SK-N-SH treated with all-trans-retinoic acid at 6 μM for 48 hours (cell line): Measurements from ENCODE around the gene RTL1.

Experiments used
- ARNTL ChIP-seq: fragments of 450-650 bp; formaldehyde crosslinking; IDR thresholded peaks from 2 replicates; pipeline ENCODE4 v1.5.0; 2020; ENCODE audit warnings: low read depth, mild to moderate bottlenecking, moderate library complexity, borderline replicate concordance
- CSDC2 ChIP-seq: fragments of 250-450 bp; sonication (Bioruptor Pico); IDR thresholded peaks from 2 replicates; pipeline ENCODE4 v1.5.0; 2020; ENCODE audit warnings: mild to moderate bottlenecking, moderate library complexity
- ESRRG ChIP-seq: fragments of 250-450 bp; sonication (Bioruptor Pico); IDR thresholded peaks from 2 replicates; pipeline ENCODE4 v1.6.1; 2021; ENCODE audit warnings: mild to moderate bottlenecking
- ISL1 ChIP-seq: fragments of 250-450 bp; sonication (Bioruptor Pico); IDR thresholded peaks from 2 replicates; pipeline ENCODE4 v2.1.2; 2022; ENCODE audit warnings: mild to moderate bottlenecking, moderate library complexity
- PPARA ChIP-seq: fragments of 250-450 bp; sonication (Bioruptor Pico); IDR thresholded peaks from 2 replicates; pipeline ENCODE4 v1.5.0; 2020; ENCODE audit warnings: mild to moderate bottlenecking, borderline replicate concordance
- RARB ChIP-seq: fragments of 250-450 bp; sonication (Bioruptor Pico); IDR thresholded peaks from 2 replicates; pipeline ENCODE4 v1.8.0; 2021; ENCODE audit warnings: mild to moderate bottlenecking, moderate library complexity
- TOX ChIP-seq: fragments of 250-450 bp; sonication (Bioruptor Pico); IDR thresholded peaks from 2 replicates; pipeline ENCODE4 v1.8.0; 2021; ENCODE audit warnings: mild to moderate bottlenecking, moderate library complexity, borderline replicate concordance
- ZC3H10 ChIP-seq: fragments of 250-450 bp; sonication (Bioruptor Pico); IDR thresholded peaks from 2 replicates; pipeline ENCODE4 v1.5.1; 2021; ENCODE audit warnings: mild to moderate bottlenecking, moderate library complexity
- ZFP3 ChIP-seq: fragments of 250-450 bp; sonication (Bioruptor Pico); IDR thresholded peaks from 2 replicates; pipeline ENCODE4 v1.5.0; 2020; ENCODE audit warnings: mild to moderate bottlenecking, moderate library complexity
- ZNF565 ChIP-seq: fragments of 450-650 bp; formaldehyde crosslinking; conservative IDR thresholded peaks from 2 replicates; pipeline ENCODE4 v1.5.0; 2020; ENCODE audit warnings: low read depth, mild to moderate bottlenecking, moderate library complexity
- TF ChIP-seq, protein P1 (sequence below): fragments of 250-450 bp; sonication (Bioruptor Pico); IDR thresholded peaks from 2 replicates; pipeline ENCODE4 v1.8.0; 2021; ENCODE audit warnings: low read depth, mild to moderate bottlenecking, moderate library complexity, borderline replicate concordance
- TF ChIP-seq, protein P2 (sequence below): fragments of 250-450 bp; sonication (Bioruptor Pico); IDR thresholded peaks from 2 replicates; pipeline ENCODE4 v1.8.0; 2020; ENCODE audit warnings: mild to moderate bottlenecking, moderate library complexity, borderline replicate concordance
- TF ChIP-seq, protein P3 (sequence below): fragments of 250-450 bp; sonication (Bioruptor Pico); IDR thresholded peaks from 2 replicates; pipeline ENCODE4 v1.5.1; 2020; ENCODE audit warnings: low read depth, mild to moderate bottlenecking, moderate library complexity

DNA sequence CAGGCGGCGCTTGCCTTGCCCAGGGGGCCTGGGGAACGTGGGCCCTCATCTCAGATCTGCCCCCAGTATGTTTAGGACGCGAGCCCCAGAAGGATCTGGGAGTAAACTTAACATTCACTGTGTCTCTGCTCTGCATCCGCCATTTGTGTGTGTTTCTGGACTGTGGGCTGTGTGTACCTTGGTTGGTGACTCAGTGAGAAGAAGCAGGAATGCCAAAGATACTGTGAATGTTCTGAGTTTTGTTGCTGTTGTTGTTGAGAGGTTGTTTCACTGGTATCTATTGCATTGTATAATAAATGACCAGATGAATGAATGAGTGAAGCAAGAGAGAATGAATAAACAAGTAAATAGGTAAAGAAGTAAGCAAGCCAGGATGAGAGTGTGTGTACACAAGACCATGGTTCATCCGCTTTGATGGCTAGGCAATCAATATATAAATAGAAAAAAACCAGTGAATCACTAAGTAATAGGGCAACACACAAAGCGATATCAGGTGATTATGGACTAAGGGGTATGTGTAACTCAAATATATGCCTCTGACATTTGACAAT is 57.1 kb downstream of the RTL1 start:
- TF ChIP-seq ZNF565 (no peak), ESRRG (CRISPR knock-in tag) (no peak), RARB (CRISPR knock-in tag) (no peak), PPARA (CRISPR knock-in tag) (no peak), ZFP3 (no peak), ISL1 (CRISPR knock-in tag) (no peak), ARNTL (no peak), TOX (CRISPR knock-in tag) (no peak), CSDC2 (CRISPR knock-in tag) (no peak), ZC3H10 (CRISPR knock-in tag) (no peak)
- TF ChIP-seq, protein P1, sequence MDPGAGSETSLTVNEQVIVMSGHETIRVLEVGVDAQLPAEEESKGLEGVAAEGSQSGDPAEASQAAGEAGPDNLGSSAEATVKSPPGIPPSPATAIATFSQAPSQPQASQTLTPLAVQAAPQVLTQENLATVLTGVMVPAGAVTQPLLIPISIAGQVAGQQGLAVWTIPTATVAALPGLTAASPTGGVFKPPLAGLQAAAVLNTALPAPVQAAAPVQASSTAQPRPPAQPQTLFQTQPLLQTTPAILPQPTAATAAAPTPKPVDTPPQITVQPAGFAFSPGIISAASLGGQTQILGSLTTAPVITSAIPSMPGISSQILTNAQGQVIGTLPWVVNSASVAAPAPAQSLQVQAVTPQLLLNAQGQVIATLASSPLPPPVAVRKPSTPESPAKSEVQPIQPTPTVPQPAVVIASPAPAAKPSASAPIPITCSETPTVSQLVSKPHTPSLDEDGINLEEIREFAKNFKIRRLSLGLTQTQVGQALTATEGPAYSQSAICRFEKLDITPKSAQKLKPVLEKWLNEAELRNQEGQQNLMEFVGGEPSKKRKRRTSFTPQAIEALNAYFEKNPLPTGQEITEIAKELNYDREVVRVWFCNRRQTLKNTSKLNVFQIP (CRISPR knock-in tag), result no peak
- TF ChIP-seq, protein P2, sequence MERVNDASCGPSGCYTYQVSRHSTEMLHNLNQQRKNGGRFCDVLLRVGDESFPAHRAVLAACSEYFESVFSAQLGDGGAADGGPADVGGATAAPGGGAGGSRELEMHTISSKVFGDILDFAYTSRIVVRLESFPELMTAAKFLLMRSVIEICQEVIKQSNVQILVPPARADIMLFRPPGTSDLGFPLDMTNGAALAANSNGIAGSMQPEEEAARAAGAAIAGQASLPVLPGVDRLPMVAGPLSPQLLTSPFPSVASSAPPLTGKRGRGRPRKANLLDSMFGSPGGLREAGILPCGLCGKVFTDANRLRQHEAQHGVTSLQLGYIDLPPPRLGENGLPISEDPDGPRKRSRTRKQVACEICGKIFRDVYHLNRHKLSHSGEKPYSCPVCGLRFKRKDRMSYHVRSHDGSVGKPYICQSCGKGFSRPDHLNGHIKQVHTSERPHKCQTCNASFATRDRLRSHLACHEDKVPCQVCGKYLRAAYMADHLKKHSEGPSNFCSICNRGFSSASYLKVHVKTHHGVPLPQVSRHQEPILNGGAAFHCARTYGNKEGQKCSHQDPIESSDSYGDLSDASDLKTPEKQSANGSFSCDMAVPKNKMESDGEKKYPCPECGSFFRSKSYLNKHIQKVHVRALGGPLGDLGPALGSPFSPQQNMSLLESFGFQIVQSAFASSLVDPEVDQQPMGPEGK (CRISPR knock-in tag), result no peak
- TF ChIP-seq, protein P3, sequence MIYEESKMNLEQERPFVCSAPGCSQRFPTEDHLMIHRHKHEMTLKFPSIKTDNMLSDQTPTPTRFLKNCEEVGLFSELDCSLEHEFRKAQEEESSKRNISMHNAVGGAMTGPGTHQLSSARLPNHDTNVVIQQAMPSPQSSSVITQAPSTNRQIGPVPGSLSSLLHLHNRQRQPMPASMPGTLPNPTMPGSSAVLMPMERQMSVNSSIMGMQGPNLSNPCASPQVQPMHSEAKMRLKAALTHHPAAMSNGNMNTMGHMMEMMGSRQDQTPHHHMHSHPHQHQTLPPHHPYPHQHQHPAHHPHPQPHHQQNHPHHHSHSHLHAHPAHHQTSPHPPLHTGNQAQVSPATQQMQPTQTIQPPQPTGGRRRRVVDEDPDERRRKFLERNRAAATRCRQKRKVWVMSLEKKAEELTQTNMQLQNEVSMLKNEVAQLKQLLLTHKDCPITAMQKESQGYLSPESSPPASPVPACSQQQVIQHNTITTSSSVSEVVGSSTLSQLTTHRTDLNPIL (CRISPR knock-in tag), result no peak
